Iris pigment epithelial cell (primary cell): ENCODE measurements around the gene CHCT1.
"Not testable (repeated sequence)": the region's sequence is repeated elsewhere in the genome, so short reads cannot be mapped to it uniquely, and the experiment has no call there.

Experiments
- DNase-seq: peaks from one replicate; pipeline ENCODE4 v3.0.0-alpha.2; 2011; ENCODE audit warnings: low read depth

CHCT1 gene

DNA sequence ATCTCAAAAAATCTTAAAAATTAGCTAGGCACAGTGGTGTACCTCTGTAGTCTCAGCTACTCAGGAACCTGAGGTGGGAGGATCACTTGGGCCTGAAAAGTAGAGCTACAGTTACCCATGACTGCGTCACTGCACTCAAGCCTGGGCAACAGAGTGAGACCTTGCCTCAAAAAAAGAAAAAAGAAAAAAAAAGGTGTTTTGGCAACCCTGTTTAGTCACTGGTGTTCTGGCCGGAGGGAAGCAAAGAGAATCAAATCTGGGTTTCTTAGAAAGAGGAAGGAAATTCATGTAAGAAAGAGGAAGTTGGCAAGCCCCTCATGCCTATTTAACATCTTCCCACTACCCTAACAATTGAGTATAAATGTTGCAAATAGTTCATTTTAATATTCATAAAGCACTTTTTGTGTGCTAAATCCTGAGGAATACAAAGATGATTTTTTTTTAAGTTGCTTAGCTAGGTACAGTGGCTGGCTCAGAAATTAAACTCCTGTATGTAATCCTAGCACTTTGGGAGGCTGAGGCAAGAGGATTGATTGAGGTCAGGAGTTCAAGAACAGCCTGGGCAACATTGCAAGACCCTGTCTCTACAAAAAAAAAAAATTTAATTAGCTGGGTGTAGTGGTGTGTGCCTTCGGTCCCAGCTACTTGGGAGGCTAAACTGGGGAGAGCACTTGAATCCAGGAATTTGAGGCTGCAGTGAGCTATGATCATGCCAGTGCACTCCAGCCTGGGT, 23.9 kb upstream of the CHCT1 start:
- DNase-seq = no peak

- no peak for DNase-seq
These were observed 20.5 kb upstream of the CHCT1 start for GRCh38 chr17:60401819-60402218.

- no peak for DNase-seq
These were observed 18.8 kb upstream of the CHCT1 start for GRCh38 chr17:60403523-60403810.

DNA sequence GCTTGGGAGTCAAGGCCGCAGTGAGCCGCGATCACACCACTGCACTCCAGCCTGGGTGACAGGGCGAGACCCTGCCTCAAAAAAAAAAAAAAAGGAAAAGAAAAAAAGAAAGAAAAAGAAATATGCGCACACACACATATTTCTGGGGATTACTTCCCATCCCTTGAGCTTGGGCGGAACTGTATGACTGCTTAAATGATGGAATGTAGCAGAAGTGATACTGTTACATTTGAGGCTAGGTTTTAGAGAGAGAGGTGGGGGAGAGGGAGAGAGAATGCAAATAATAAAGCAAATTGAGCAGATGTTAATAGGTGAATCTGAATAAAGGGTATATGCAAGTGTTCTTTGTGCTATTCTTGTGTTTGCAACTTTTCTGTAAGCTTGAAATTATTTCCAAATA, 18.3 kb upstream of the CHCT1 start:
- no peak for DNase-seq

- no peak for DNase-seq
These were observed 15.4 kb upstream of the CHCT1 start for GRCh38 chr17:60406887-60407286.

GRCh38 chr17:60410001-60410400, 12.3 kb upstream of the CHCT1 start:
- DNase-seq = no peak

DNA sequence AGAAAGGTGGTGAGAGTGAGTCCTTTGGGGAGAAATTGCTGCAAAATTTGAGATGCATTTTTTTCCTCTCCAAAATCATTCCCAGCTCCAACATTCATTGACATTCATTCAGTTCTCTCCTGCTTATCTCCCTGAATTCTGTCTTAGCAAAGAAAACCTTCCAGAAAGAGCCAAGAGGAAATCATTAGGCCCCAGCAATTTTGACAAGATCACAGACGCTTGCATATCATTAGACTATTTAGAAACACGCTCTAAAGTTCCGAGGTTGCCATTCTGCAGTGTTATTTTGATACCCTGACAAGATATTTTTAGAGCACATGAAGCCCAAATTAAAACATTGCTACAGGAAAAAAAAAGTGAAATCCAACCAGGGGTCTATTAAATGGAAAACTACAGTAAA, 9.6 kb upstream of the CHCT1 start:
- DNase-seq = no peak

GRCh38 chr17:60415146-60415545, 7.1 kb upstream of the CHCT1 start:
- no peak for DNase-seq

- DNase-seq = no peak
These were observed 5.8 kb upstream of the CHCT1 start for GRCh38 chr17:60416368-60416925.

- DNase-seq = not testable (repeated sequence)
These were observed 3.3 kb upstream of the CHCT1 start for GRCh38 chr17:60419003-60419402.

DNA sequence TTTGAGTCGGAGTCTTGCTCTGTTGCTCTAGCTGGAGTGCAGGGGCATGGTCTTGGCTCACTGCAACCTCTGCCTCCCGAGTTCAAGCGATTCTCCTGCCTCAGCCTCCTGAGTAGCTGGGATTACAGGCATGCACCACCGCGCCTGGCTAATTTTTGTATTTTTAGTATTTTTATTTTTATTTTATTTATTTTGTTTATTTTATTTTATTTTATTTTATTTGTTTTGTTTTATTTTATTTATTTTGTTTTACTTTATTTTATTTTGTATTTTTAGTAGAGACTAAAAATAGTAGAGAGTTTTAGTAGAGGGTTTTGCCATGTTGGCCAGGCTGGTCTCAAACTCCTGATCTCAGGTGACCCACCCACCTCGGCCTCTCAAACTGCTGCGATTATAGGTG, 2.4 kb upstream of the CHCT1 start:
- not testable (repeated sequence) for DNase-seq

DNA sequence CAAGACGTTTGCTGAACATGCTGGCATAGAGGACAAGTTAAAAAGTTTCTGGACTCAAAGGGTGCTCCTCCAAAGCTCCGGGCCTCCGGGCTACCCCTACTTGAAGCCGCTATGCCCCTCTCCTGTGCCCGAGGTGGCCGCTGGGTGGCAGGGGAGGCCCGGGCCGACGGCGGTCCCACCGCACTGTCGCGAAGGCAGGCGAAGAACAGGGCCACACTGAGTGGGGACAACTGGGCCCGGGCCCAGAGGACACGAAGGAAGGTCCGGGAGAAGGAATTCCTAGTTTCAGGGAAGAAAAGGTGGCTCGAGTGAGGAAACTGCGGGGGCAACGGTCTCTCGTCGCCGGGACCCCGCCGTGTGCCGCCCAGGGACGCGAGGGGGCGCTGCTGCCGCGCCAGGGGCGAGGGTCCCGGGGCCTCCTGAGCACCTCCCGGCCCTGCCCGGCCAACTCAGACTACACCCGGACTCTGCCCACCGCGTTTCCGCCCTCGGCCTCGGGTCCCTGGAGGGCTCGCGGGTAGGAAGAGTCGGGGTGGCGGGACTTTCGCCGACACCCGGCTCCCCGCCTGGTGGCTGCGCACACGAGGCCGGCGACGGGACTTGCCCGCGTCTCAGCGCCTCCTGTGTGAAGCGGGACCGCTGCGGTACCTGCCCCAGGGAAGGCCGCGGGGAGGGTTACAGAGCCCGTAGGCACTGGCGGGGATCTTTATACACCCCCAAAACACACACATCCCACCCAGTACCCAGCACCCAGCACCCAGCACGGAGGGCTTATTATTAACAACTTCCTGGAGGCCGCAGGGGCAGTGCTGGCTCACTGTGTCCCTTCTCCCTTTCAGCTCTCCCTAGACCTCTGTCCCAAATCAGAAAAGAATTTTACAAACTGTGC, 772 bp upstream of the CHCT1 start:
- peak; percentile 44 for DNase-seq

DNA sequence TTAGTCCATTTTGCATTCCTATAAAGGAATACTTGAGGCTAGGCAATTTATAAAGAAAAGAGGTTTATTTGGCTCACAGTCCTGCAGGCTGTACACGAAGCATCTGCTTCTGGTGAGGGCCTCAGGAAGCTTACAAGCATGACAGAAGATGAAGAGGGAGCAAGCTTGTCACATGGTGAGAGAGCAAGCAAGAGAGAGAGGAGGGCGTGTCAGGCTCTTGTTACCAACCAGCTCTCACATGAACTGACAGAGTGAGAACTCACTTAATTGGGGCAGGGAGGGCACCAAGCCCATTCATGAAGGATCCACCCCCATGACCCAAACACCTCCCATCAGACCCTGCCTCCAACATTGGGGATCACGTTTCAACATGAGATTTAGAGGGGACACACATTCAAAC, 1.6 kb downstream of the CHCT1 start:
- no peak for DNase-seq

- DNase-seq = no peak
These were observed 3.3 kb downstream of the CHCT1 start for GRCh38 chr17:60425626-60426025.

GRCh38 chr17:60426596-60426995, 4.3 kb downstream of the CHCT1 start:
- DNase-seq = no peak

- not testable (repeated sequence) for DNase-seq
These were observed 6.2 kb downstream of the CHCT1 start for GRCh38 chr17:60428491-60428890.

- DNase-seq = not testable (repeated sequence)
These were observed 8.3 kb downstream of the CHCT1 start for GRCh38 chr17:60430561-60430960.

DNA sequence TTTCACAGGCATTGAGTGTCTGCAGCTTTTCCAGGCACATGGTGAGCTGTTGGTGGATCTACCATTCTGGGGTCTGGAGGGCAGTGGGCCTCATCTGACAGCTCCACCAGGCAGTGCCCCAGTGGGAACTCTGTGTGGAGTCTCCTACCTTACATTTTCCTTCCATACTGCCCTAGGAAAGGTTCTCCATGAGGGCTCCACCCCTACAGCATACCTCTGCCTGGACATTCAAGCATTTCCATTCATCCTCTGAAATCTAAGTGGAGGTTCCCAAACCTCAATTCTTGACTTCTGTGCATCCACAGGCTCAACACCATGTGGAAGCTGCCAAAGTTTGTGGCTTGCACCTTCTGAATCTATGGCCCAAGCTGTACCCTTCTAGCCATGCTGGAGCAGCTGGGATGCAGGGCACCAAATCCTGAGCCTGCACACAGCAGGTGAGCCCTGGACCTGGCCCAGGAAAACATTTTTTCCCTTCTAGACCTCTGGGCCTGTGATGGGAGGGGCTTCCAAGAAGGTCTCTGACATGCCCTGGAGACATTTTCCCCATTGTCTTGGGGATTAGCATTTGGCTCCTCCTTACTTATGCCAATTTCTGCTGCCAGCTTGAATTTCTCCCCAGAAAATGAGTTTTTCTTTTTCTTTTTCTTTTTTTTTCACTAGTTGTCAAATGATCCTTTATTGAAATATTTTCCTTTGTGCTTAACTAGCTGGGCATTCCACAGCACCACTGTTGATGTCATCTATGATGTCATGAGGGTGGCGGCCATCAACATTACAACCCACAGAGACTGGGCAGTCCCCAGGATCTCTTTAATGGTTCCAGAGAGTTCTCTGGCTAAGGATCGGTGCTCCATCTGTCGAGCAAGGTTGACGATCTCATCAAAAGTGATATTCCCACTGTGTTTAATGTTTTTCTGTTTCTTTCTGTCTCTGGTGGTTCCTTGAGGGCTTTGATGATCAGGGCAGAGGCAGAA, 11.0 kb downstream of the CHCT1 start:
- DNase-seq = not testable (repeated sequence)

GRCh38 chr17:60435244-60436167, 13.2 kb downstream of the CHCT1 start:
- DNase-seq = peak; percentile 81

GRCh38 chr17:60436676-60437075, 14.4 kb downstream of the CHCT1 start:
- no peak for DNase-seq

DNA sequence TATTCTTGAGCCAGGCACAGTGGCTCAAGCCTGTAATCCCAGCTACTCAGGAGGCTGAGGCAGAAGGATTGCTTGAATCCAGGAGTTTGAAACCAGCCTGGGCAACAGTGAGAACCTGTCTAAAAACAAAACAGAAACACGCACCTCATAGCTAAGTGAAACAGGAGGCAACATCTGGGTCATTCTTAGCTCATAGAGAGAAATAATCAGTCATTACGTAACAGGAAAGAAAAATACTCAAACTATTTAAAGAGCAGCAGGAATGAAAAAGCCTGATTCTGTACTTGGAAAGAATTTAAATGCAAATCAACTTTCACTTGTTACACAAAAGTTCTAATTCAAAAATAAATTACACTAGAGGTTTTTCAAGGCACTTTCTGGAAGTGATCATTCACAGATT, 17.2 kb downstream of the CHCT1 start:
- DNase-seq = peak; percentile 65
